RWPE1 (cell line): Measurements from ENCODE around the gene RRP8.

Experiments used
- CTCF ChIA-PET: fragments of 350-600 bp; sonication (Branson Sonifier 250); formaldehyde crosslinking; extraction: SDS; loops from one replicate; lab custom pipeline; 2021; lab: Yijun Ruan, JAX
- POLR2A ChIA-PET: fragments of 400-600 bp; formaldehyde crosslinking; extraction: SDS; loops from one replicate; lab custom pipeline; 2020; ENCODE audit warnings: antibody characterized with exemption; ENCODE audit not compliant: low non-redundant PET; lab: Yijun Ruan, JAX
- DNase-seq: peaks from one replicate; pipeline ENCODE4 v3.0.0; 2012; ENCODE audit warnings: low spot score
- H3K27ac ChIP-seq: fragments of 450-650 bp; 2 replicates; pipeline ENCODE4 v1.5.1; 2017
- CTCF ChIP-seq: fragments of 450-650 bp; conservative IDR thresholded peaks from 2 replicates; pipeline ENCODE4 v1.5.1; 2017; ENCODE audit warnings: low read depth, mild to moderate bottlenecking

Gene RRP8

GRCh38 chr11:6618117-6619003, 14.9 kb upstream of the RRP8 start:
- no peak for TF ChIP-seq CTCF
- H3K27ac ChIP-seq: peak overlapping the region; percentile 78
- POLR2A ChIA-PET: interaction anchor here (0.5 kb wide), 1 partner anchor 14 kb away, joined by 3 read pairs; no protein-coding TSS in a partner anchor
- no peak for DNase-seq
- CTCF ChIA-PET: no interaction called here

GRCh38 chr11:6617315-6617781, 13.9 kb upstream of the RRP8 start:
- TF ChIP-seq CTCF: no peak
- POLR2A ChIA-PET: interaction anchor here (0.5 kb wide), 1 partner anchor 13 kb away, joined by 3 read pairs; no protein-coding TSS in a partner anchor
- no peak overlapping the region for H3K27ac ChIP-seq
- CTCF ChIA-PET: no interaction called here
- DNase-seq: no peak

- CTCF ChIA-PET: no interaction called here
- POLR2A ChIA-PET: no interaction called here
- H3K27ac ChIP-seq: no peak overlapping the region
- DNase-seq: no peak
- TF ChIP-seq CTCF: no peak
These were observed 13.3 kb upstream of the RRP8 start for GRCh38 chr11:6616596-6617250.

GRCh38 chr11:6615882-6616585, 12.6 kb upstream of the RRP8 start:
- H3K27ac ChIP-seq: no peak overlapping the region
- DNase-seq: no peak
- TF ChIP-seq CTCF: no peak
- CTCF ChIA-PET: no interaction called here
- POLR2A ChIA-PET: no interaction called here

- no peak for TF ChIP-seq CTCF
- DNase-seq: no peak
- H3K27ac ChIP-seq: no peak overlapping the region
- ChIA-PET POLR2A (no interaction called here), CTCF (no interaction called here)
These were observed 11.6 kb upstream of the RRP8 start for GRCh38 chr11:6615046-6615445.

- ChIA-PET CTCF (no interaction called here), POLR2A (no interaction called here)
- TF ChIP-seq CTCF: no peak
- no peak overlapping the region for H3K27ac ChIP-seq
- no peak for DNase-seq
These were observed 11.0 kb upstream of the RRP8 start for GRCh38 chr11:6614446-6614845.
